ENCODE data around the gene DNAAF9.
"Not testable (repeated sequence)": the region's sequence is repeated elsewhere in the genome, so short reads cannot be mapped to it uniquely, and the experiment has no call there.

The DNAAF9 gene

GRCh38 chr20:3407040-3407770, at the start of gene DNAAF9:
Gene DNAAF9, minus strand, starts transcription at chr20:3407669. Its CDS starts 112 bp downstream, at chr20:3407557.
- peak; percentile 53 for DNase-seq

GRCh38 chr20:3456648-3457047, 49.2 kb upstream of the DNAAF9 start:
- DNase-seq, result no peak

- no peak for DNase-seq
Observed at GRCh38 chr20:3454831-3455230, 47.4 kb upstream of the DNAAF9 start.

- no peak for DNase-seq
Observed at GRCh38 chr20:3452690-3453089, 45.2 kb upstream of the DNAAF9 start.

DNA sequence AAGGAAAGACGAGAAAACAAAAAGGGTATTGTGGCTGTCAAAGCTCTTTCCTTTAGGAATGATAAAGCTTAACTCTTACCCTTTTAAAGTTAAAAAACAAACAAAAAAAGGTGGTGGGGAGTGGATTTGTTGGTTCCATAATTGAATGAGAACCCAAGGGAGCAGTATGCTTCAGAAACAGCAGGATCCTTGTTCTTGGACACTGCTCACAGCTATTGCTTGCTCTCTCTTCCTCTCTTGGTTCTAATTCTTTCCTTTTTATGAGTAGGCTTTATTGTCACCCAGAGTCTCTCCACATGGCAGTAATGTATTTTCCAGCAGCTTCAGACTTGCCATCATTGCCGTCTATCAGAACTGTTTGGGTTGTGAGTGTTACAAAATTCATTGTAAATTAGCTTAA, 44.7 kb upstream of the DNAAF9 start:
- DNase-seq, result no peak

DNA sequence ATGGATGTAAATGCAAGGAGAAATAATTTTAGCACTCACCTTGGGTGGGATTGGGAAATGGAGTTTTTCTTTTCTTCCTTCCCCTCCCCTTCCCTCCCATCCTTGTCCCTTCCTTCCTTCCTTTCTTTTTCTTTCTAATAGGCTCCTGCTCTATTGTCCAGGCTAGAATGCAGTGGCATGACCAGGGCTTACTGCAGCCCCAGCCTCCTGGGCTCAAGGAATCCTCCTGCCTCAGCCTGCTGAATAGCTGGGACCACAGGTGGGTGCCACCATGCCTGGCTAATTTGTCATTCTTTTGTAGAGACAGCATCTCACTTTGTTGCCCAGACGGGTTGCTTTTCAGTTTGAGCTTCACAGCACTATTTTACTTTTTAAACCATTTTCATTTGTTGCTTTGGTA, 41.9 kb upstream of the DNAAF9 start:
- no peak for DNase-seq

- DNase-seq, result no peak
Observed at GRCh38 chr20:3447321-3447720, 39.9 kb upstream of the DNAAF9 start.

GRCh38 chr20:3446779-3447178, 39.3 kb upstream of the DNAAF9 start:
- no peak for DNase-seq

- no peak for DNase-seq
Observed at GRCh38 chr20:3436864-3437574, 29.6 kb upstream of the DNAAF9 start.

DNA sequence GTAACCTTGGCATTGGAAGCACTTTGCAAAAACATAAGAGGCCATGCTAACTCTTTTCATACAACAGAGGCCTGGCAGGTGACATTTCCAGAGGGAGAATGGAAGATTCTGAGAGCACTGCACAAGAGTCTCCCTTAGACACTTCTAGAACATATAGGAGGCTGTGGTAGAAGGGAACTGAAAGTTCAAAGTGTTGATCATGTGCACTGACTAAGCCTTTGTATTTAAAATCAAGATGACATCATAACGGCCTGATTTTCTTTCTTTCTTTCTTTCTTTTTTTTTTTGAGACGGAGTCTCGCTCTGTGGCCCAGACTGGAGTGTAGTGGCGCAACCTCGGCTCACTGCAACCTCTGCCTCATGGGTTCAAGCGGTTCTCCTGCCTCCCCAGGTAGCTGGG, 26.8 kb upstream of the DNAAF9 start:
- no peak for DNase-seq

DNA sequence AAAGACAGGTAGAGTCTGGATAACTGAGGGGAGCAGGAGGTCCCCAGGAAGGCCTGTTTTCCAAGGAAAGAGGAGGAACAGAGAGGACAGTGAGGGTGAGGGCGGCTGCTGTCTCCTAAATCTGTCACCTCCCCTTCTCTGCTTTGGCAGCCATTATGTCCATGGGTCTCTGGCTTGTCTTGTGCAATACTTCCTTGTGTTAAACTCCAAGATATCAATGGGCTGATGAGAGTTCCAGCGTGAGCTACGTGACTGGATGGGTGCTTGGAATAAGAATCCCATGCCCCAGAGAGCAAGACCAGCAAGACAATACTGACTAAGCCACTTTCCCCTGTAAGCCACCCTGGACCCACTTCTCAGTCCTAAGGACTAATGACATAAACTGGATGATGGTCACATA, 26.3 kb upstream of the DNAAF9 start:
- no peak for DNase-seq

DNA sequence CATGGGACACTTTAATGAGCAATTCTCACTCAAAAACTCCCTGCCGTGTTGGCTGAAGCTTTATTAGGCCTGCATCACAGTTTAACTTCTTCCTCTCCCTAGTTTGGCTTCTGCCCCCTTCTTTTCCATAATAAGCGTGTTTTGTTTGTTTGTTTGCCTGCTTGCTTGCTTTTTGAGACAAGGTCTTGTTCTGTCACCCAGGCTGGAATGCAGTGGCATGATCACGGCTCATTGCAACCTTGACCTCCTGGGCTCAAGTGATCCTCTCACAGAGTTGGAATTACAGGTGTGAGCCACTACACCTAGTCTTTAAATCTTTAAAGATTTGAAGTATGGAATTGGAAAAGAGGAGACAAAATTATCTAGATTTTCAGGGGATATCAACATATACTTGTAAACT, 25.4 kb upstream of the DNAAF9 start:
- no peak for DNase-seq

GRCh38 chr20:3431109-3431508, 23.6 kb upstream of the DNAAF9 start:
- DNase-seq, result no peak

DNA sequence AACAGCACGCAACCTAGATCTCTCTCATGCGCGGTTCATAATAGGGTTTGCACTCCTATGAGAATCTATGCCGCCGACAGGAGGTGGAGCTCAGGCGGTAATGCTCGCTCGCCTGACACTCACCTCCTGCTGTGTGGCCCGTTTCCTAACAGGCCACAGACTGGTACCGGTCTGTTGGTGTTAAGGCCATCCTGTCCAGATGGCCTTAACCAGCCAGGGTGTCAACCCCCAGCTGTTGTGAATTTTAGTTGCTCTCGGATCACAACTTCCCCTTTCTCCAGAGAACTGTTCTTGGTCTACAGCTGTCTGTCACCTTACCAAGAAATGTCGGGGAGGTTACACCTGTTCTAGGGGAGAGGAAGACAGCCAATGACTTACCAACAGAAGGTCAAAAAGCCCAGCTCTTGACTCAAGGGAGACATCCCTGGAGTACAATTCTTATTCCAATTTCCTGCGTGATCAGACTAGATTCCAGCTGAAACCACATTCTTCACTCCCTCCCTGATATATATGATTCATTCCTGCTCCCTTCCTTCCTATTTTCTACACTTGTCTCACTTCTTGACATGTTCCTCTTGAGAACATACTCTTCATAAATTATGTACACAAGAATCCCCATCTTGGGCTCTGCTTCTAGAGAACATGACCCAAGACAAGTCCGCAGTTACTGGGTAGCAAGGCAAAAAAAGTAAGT, 23.1 kb upstream of the DNAAF9 start:
- no peak for DNase-seq

- not testable (repeated sequence) for DNase-seq
Observed at GRCh38 chr20:3426766-3427165, 19.3 kb upstream of the DNAAF9 start.

GRCh38 chr20:3423126-3423525, 15.7 kb upstream of the DNAAF9 start:
- no peak for DNase-seq

DNA sequence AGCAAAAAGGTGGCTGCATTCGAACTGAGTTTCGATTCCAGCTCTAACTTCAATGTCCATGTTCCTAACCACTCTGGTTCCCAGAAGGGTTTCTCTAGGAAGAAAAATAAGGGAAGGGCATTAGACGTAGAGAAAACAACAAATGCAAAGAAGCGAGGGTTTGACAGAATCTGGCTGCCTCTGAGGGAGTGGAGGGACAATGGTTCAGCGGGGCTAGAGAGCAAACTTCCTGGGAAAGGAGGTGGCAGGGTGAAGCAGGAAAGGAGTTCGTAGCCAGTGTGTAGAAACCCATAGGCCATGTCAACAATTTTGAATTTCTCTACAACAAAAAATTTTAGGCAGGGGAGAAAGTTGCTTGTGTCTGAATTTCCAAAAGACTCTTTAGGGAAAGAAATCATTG, 14.5 kb upstream of the DNAAF9 start:
- no peak for DNase-seq

GRCh38 chr20:3420211-3420707, 12.8 kb upstream of the DNAAF9 start:
- peak; percentile 24 for DNase-seq

DNA sequence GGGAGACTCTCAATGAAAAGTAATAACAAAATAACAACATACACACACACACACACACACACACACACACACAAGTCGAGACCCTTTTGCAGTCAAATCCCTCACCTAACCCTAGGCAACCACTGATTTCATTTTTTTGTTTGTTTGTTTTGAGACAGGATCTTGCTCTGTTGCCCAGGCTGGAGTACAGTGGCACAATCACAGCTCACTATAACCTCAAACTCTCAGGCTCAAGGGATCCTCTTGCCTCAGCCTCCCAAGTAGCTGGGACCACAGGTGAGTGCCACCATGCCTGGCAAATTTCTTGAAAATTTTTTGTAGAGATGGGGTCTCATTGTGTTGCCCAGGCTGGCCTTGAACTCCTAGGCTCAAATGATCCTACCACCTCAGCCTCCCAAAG, 10.7 kb upstream of the DNAAF9 start:
- DNase-seq, result not testable (repeated sequence)

DNA sequence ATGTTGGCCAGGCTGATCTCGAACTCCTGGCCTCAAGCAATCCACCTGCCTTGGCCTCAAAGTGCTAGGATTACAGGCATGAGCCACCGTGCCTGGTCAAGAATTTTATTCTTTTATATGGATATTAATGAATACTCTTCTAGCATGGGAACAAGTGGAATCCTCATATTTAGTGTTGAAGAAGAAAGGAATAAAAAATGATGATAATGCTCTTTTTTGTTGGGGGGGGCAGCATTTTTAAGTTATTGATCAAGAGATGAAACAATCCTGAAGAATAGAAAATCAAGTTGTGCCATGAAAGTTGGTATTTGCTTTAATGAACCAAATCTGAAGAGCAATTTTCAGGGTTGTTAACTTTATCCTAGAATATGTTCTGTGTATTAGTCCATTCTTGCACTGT, 6.7 kb upstream of the DNAAF9 start:
- DNase-seq, result no peak

GRCh38 chr20:3413393-3413889, 6.0 kb upstream of the DNAAF9 start:
- no peak for DNase-seq

DNA sequence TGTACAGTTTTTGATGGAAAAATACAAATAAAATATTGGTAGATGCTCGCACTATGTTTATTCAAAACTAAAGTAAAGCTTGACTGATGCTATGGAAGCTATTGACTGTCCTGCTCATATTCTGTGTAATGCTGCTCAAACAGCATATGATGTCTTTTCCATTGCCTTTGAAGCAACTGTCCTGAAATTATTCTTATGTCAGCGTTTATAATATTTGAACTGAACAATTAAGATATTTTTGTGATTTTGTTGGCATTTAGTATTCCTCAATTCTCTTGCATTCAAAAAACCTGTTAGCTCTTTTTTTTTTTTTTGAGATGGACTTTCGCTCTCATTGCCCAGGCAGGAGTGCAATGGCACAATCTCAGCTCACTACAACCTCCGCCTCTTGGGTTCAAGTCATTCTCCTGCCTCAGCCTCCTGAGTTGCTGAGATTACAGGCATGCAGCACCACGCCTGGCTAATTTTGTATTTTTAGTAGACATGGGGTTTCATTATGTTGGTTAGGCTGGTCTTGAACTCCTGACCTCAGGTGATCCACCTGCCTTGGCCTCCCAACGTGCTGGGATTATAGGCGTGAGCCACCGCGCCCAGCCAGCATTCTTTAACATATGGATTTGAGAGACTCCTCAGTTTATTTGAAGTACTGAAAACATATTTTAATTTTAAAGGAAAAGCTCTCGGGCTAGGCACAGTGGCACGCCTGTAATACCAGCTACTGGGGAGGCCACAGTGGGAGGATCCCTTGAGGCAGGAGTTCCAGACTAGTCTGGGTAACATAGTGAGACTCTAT, 5.3 kb upstream of the DNAAF9 start:
- DNase-seq, result no peak

- no peak for DNase-seq
Observed at GRCh38 chr20:3410464-3410863, 3.0 kb upstream of the DNAAF9 start.
